ENCODE results near the gene ZNF32.

DNA sequence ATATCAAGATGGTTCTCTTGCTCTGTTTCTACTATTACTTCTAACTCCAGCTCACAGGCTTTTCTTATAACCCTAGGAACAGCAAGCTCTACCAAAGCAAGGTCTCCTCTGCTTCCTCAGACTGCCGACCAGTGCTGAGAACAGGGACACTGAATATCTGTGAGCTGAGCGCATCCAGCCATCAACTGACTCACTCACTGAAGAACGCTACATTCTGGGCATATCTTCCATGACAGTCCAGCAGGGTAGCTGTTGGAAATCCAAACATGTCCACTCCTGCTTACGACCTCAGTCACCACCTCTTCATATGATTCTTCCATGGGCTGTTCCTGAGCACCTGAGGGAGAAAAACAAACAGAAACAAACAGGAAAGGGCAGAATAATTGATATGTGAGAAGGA, 2.8 kb downstream of the ZNF32 start:
- TF ChIP-seq, protein P1, sequence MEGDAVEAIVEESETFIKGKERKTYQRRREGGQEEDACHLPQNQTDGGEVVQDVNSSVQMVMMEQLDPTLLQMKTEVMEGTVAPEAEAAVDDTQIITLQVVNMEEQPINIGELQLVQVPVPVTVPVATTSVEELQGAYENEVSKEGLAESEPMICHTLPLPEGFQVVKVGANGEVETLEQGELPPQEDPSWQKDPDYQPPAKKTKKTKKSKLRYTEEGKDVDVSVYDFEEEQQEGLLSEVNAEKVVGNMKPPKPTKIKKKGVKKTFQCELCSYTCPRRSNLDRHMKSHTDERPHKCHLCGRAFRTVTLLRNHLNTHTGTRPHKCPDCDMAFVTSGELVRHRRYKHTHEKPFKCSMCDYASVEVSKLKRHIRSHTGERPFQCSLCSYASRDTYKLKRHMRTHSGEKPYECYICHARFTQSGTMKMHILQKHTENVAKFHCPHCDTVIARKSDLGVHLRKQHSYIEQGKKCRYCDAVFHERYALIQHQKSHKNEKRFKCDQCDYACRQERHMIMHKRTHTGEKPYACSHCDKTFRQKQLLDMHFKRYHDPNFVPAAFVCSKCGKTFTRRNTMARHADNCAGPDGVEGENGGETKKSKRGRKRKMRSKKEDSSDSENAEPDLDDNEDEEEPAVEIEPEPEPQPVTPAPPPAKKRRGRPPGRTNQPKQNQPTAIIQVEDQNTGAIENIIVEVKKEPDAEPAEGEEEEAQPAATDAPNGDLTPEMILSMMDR (IDR thresholded peaks at IDR 0.05) = no peak
- TF ChIP-seq POLR2A (IDR thresholded peaks at IDR 0.05) = no peak
